ENCODE measurements around the gene DCAF11.

Gene DCAF11

GRCh38 chr14:24137529-24138395 lies 23.2 kb downstream of the DCAF11 start:
- in situ Hi-C loops (cut with HindIII; ENCODE audit: low sequenced_read_pairs) = no loop called here

- in situ Hi-C loops (cut with HindIII; ENCODE audit: low sequenced_read_pairs) = no loop called here
Observed at GRCh38 chr14:24138396-24139271, 24.1 kb downstream of the DCAF11 start.

GRCh38 chr14:24139272-24139934 lies 24.8 kb downstream of the DCAF11 start:
- in situ Hi-C loops (cut with HindIII; ENCODE audit: low sequenced_read_pairs) = no loop called here

- in situ Hi-C loops (cut with HindIII; ENCODE audit: low sequenced_read_pairs) = no loop called here
Observed at GRCh38 chr14:24141097-24141880, 26.7 kb downstream of the DCAF11 start, which contains the start of gene EMC9. TSS of gene EMC9 (minus strand) at chr14:24141591. CDS start at chr14:24141304, 287 bp downstream.

GRCh38 chr14:24143511-24143910 lies 28.9 kb downstream of the DCAF11 start:
- in situ Hi-C loops (cut with HindIII; ENCODE audit: low sequenced_read_pairs) = no loop called here

- in situ Hi-C loops (cut with HindIII; ENCODE audit: low sequenced_read_pairs) = no loop called here
Observed at GRCh38 chr14:24144451-24144850, 29.9 kb downstream of the DCAF11 start.

- in situ Hi-C loops (cut with HindIII; ENCODE audit: low sequenced_read_pairs) = no loop called here
Observed at GRCh38 chr14:24145219-24145618, 30.6 kb downstream of the DCAF11 start.

GRCh38 chr14:24145690-24146452 lies 31.3 kb downstream of the DCAF11 start:
- in situ Hi-C loops (cut with HindIII; ENCODE audit: low sequenced_read_pairs) = no loop called here

- in situ Hi-C loops (cut with HindIII; ENCODE audit: low sequenced_read_pairs) = no loop called here
Observed at GRCh38 chr14:24146453-24146977, 31.9 kb downstream of the DCAF11 start, which contains the start of gene PSME2. TSS of gene PSME2 (minus strand) at chr14:24146610. CDS start at chr14:24146581, 29 bp downstream.

- in situ Hi-C loops (cut with HindIII; ENCODE audit: low sequenced_read_pairs) = no loop called here
Observed at GRCh38 chr14:24146978-24147760, 32.6 kb downstream of the DCAF11 start, which contains the start of gene RNF31. TSS of gene RNF31 (plus strand) at chr14:24147498. CDS start at chr14:24147699, 201 bp downstream.

GRCh38 chr14:24147761-24148428 lies 33.3 kb downstream of the DCAF11 start:
- in situ Hi-C loops (cut with HindIII; ENCODE audit: low sequenced_read_pairs) = no loop called here

GRCh38 chr14:24149302-24149969 lies 34.9 kb downstream of the DCAF11 start:
- in situ Hi-C loops (cut with HindIII; ENCODE audit: low sequenced_read_pairs) = no loop called here

- in situ Hi-C loops (cut with HindIII; ENCODE audit: low sequenced_read_pairs) = no loop called here
Observed at GRCh38 chr14:24150061-24150460, 35.5 kb downstream of the DCAF11 start.

GRCh38 chr14:24150567-24150966 lies 36.0 kb downstream of the DCAF11 start:
- in situ Hi-C loops (cut with HindIII; ENCODE audit: low sequenced_read_pairs) = no loop called here

- in situ Hi-C loops (cut with HindIII; ENCODE audit: low sequenced_read_pairs) = no loop called here
Observed at GRCh38 chr14:24150993-24151392, 36.4 kb downstream of the DCAF11 start.

- in situ Hi-C loops (cut with HindIII; ENCODE audit: low sequenced_read_pairs) = no loop called here
Observed at GRCh38 chr14:24151404-24152080, 37.0 kb downstream of the DCAF11 start.

- in situ Hi-C loops (cut with HindIII; ENCODE audit: low sequenced_read_pairs) = no loop called here
Observed at GRCh38 chr14:24155100-24155499, 40.5 kb downstream of the DCAF11 start.

All from endothelial cell of hepatic sinusoid (primary cell).